ENCODE results near the gene CIROP.
"Not testable (repeated sequence)": the region's sequence is repeated elsewhere in the genome, so short reads cannot be mapped to it uniquely, and the experiment has no call there.

The CIROP gene

GRCh38 chr14:23112359-23113178 lies 7.8 kb upstream of the CIROP start:
- Histone ChIP-seq H3K36me3 (ENCODE audit: low read depth) (no peaks in the 10 kb centered on the region), H3K27ac (ENCODE audit: poor library complexity, severe bottlenecking) (no peak overlapping the region), H3K9me3 (ENCODE audit: severe bottlenecking) (no peaks in the 10 kb centered on the region), H3K4me3 (ENCODE audit: severe bottlenecking) (no peak overlapping the region), H3K27me3 (ENCODE audit: insufficient read depth, poor library complexity, severe bottlenecking) (no peaks in the 10 kb centered on the region), H3K4me1 (ENCODE audit: insufficient read depth, poor library complexity, severe bottlenecking) (peaks cover 26% of the 10 kb centered on the region)
- no peak for DNase-seq (ENCODE audit: low spot score)
- TF ChIP-seq CTCF (IDR thresholded peaks at IDR 0.05; ENCODE audit: poor library complexity, severe bottlenecking), result no peak
- ATAC-seq (ENCODE audit: low read depth), result no peak

GRCh38 chr14:23110579-23111365 lies 6.0 kb upstream of the CIROP start:
- Histone ChIP-seq H3K4me3 (ENCODE audit: severe bottlenecking) (no peak overlapping the region), H3K4me1 (ENCODE audit: insufficient read depth, poor library complexity, severe bottlenecking) (peaks cover 18% of the 10 kb centered on the region), H3K27me3 (ENCODE audit: insufficient read depth, poor library complexity, severe bottlenecking) (no peaks in the 10 kb centered on the region), H3K36me3 (ENCODE audit: low read depth) (no peaks in the 10 kb centered on the region), H3K9me3 (ENCODE audit: severe bottlenecking) (no peaks in the 10 kb centered on the region), H3K27ac (ENCODE audit: poor library complexity, severe bottlenecking) (no peak overlapping the region)
- no peak for DNase-seq (ENCODE audit: low spot score)
- no peak for TF ChIP-seq CTCF (IDR thresholded peaks at IDR 0.05; ENCODE audit: poor library complexity, severe bottlenecking)
- no peak for ATAC-seq (ENCODE audit: low read depth)

- Histone ChIP-seq H3K4me1 (ENCODE audit: insufficient read depth, poor library complexity, severe bottlenecking) (peaks cover 8% of the 10 kb centered on the region), H3K27ac (ENCODE audit: poor library complexity, severe bottlenecking) (no peak overlapping the region), H3K27me3 (ENCODE audit: insufficient read depth, poor library complexity, severe bottlenecking) (no peaks in the 10 kb centered on the region), H3K4me3 (ENCODE audit: severe bottlenecking) (no peak overlapping the region), H3K9me3 (ENCODE audit: severe bottlenecking) (no peaks in the 10 kb centered on the region), H3K36me3 (ENCODE audit: low read depth) (no peaks in the 10 kb centered on the region)
- ATAC-seq (ENCODE audit: low read depth) (no peak), DNase-seq (ENCODE audit: low spot score) (no peak)
- no peak for TF ChIP-seq CTCF (IDR thresholded peaks at IDR 0.05; ENCODE audit: poor library complexity, severe bottlenecking)
Measured at GRCh38 chr14:23109769-23110168, 5.0 kb upstream of the CIROP start.

- H3K27me3 ChIP-seq (ENCODE audit: insufficient read depth, poor library complexity, severe bottlenecking); ATAC-seq (ENCODE audit: low read depth); H3K36me3 ChIP-seq (ENCODE audit: low read depth); H3K27ac ChIP-seq (ENCODE audit: poor library complexity, severe bottlenecking); H3K4me1 ChIP-seq (ENCODE audit: insufficient read depth, poor library complexity, severe bottlenecking); H3K4me3 ChIP-seq (ENCODE audit: severe bottlenecking); H3K9me3 ChIP-seq (ENCODE audit: severe bottlenecking); DNase-seq (ENCODE audit: low spot score): not testable (repeated sequence)
Measured at GRCh38 chr14:23108169-23108568, 3.4 kb upstream of the CIROP start.

- not testable (repeated sequence) for H3K27me3 ChIP-seq (ENCODE audit: insufficient read depth, poor library complexity, severe bottlenecking); DNase-seq (ENCODE audit: low spot score); H3K9me3 ChIP-seq (ENCODE audit: severe bottlenecking); H3K4me3 ChIP-seq (ENCODE audit: severe bottlenecking); H3K27ac ChIP-seq (ENCODE audit: poor library complexity, severe bottlenecking); H3K4me1 ChIP-seq (ENCODE audit: insufficient read depth, poor library complexity, severe bottlenecking); ATAC-seq (ENCODE audit: low read depth); H3K36me3 ChIP-seq (ENCODE audit: low read depth)
Measured at GRCh38 chr14:23107620-23108019, 2.8 kb upstream of the CIROP start.
